GM19455 (cell line): ENCODE measurements around the gene BEGAIN.

ENCODE experiments used
- ATAC-seq: cut with Tn5 transposase; IDR thresholded peaks from one replicate; pipeline ENCODE4 v1.9.1; 2021; ENCODE audit not compliant: unreplicated experiment

The BEGAIN gene

DNA sequence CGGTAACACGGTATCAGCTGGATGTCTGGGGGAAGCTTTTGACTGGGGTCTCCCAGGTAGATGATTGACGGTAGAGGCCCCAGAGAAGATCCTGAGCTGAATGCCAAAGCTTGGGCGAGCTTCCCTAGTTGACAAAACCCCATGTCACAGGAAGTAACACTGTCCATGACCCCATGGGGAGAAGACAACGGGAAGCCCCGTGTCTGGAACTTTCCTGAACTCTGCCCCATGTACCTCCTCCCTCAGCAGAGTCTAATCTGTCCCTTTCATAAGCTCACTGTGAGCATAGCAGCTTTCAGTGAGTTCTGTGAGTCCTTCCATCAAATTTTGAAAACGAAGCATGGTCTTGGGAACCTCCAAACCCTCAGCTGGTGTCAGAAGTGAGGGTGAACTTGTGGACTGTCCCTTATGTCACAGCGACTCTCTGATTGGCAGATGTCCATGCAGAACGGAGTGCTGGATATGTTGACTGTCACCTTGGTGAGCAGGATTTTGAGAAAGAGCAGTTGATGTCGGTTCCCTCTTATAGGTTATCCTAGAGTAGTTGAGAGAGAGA, 29.7 kb upstream of the BEGAIN start:
- no peak for ATAC-seq

DNA sequence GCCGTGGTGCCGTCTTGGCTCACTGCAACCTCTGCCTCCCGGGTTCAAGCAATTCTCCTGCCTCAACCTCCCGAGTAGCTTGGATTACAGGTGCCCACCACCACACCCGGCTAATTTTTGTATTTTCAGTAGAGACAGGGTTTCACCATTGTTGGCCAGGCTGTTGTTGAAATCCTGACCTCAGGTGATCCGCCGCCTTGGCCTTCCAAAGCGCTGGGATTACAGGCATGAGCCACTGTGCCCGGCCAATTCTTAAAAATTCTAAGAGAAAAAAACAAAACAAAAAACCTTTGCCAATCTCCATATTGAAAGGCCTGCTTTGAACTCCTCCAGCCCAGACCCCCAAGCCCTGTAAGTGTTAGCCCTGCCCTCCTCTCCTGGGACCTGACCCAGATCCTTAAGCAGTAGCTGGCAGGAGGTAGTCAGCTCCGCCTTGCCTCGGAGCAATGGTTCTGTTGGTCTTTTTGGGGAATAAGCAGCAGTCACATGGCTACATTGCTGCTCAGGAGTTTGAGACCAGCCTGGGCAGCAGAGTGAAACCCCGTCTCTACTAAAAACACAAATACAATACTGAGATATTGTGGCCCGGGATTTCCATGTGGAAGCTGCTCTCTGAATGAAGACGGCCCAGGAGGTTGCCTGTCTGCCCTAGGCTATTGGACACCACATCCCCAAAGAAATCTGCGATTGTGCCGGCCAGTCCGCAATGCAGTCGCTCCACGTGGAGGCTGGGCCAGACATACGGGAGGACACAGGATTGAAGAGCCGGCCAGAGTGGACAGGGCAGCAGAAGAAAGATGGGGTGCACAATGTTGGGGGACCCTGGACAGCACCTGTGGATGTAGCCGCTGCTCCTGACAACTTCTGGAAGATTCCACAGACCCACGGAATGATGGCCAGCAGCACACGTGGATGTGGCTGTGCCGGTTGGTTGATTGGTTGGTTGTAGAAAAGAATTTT, 28.8 kb upstream of the BEGAIN start:
- ATAC-seq, result no peak

DNA sequence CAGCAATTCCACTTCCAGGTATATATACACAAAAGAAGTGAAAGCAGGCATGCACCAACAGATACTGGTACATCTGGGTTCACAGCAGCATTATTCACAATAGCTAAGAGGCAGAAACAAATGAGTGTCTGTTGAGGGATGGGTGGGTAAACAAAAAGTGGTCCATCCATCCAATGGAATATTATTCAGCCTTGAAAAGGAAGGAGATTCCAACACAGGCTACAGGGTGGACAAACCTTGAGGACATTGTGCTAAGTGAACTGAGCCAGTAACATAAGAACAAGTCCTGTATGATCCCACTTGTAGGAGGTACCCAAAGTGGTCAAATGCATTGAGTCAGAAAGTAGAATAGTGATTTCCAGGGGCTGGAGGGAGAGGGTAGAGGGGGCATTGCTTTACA, 27.6 kb upstream of the BEGAIN start:
- no peak for ATAC-seq

DNA sequence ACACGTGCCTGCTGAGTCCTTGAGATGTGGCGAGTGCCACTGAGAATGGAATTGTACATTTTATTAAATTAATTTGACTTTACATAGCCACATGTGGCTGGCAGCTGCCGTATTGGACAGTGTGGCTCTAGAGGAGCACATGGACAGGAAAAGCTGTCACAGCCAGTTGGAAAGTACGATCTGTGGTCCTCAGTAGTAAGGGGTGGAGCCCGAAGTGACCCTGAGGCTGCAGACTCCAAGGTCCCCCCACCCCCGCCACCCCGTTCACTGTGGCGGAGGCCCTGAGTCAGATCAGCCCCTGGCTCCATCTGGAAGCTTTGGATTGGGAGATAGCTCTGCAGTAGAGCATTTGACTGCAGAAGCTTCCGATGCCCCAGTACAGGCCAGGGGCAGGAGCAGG, 25.8 kb upstream of the BEGAIN start:
- ATAC-seq, result no peak

DNA sequence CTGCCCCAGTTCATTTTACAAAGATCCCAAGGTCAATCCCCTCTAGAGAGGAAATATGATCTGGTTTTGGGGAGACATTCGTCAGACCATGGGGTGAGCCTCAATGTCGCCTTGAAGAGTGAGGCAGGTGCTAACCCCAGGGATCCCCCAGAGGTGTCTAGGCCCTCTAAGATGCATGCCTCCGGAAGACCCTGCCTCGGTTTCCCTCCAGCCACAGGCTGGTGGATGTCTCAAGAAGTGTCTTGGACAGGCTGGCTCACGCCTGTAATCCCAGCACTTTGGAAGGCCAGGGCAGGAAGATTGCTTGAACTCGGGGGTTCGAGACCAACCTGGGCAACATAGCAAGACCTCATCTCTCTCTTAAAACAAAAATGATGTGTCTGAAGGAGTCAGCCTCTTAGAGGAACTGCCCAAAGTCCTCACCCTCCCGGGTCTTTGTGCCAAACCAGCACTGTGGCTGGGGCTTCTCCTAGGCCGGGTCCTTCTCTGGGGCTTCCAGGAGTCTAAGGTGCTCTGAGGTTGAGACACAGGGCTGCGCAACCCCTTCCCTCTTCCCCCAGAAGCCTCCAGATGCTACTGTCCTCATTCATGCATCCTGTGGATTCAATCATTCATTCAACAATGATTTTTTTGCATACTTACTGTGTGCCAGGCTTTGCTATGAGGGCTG, 24.7 kb upstream of the BEGAIN start:
- ATAC-seq, result no peak

DNA sequence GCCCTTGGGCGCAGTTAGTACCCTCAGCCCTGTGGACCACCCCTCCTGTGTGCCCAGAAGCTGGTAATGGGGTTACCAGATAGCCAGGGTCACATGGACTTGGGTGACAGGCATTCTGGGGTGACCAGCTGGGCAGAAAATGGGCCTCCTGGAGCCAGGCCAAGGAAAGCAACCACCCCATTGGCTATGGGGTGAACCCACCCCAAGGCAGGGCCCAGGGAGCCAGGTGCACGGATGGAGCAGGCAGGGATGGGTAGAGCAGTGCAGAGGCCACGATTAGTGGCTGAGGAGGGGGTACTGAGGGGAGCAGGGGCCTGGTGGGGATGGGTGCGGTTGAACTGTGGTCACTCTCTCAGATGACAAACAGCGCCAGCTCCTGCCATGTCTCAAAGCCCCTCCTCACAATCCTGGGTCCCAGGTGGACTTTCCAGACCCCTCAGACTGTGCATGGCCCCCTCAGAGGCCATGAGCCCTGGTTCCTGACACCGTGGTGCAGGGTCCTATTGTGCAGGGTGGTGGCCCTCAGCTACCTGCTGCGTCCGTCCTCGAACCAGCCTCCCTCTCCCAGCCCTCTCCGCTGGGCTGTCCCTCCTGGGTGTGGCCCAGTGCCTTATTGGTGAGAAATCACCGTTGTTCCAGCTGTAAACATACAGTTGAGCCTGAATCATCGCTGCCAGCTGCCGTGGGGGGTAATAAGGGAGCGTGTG, 23.4 kb upstream of the BEGAIN start:
- ATAC-seq, result no peak

DNA sequence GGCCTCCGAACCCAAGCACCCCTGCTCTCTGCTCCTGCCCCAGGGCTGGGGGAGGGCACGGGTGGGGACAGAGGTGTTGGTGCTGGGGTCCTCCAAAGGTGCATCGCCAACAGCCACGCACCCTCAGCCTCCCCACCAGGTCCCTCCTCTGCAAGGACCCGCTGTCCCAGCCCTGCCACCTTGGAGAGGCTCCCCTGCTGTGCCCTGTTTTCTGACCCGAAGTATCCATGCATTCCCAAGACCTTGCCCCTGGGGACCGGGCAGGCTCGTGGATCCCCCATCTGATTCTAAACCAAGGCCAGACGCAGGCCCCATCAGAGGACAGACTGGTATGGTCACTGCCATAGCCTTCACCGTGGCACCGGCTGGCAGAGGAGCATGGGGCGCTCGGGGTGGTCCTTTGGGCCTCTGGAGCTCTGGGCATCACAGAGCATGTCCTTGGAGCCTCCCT, 22.7 kb upstream of the BEGAIN start:
- no peak for ATAC-seq

DNA sequence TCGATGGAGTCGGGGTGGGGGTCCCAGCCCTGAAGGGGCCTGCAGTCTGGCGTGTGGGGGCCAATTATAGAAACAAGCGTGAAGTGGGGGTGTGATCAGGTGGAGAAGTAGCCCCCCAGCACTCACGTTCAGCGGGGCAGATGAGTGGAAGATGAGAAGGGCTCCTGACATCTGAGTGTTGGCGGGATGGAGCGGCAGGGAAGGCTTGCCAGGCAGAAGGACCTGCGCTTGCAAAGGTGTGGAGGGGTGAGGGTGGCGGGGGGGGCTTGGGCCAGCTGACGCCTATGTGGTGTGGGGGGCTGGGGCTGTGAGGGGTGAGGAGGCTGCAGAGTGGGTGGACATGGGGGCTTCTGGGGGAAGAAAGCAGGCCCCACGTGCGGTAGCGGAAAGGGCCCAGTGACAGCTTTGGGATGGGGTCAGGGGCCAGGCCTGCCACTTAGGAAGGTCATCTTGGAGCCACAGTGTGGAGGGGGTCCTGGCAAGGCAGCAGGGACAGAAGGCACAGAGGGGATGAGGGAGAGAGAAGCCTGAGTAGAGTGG, 22.2 kb upstream of the BEGAIN start:
- no peak for ATAC-seq

DNA sequence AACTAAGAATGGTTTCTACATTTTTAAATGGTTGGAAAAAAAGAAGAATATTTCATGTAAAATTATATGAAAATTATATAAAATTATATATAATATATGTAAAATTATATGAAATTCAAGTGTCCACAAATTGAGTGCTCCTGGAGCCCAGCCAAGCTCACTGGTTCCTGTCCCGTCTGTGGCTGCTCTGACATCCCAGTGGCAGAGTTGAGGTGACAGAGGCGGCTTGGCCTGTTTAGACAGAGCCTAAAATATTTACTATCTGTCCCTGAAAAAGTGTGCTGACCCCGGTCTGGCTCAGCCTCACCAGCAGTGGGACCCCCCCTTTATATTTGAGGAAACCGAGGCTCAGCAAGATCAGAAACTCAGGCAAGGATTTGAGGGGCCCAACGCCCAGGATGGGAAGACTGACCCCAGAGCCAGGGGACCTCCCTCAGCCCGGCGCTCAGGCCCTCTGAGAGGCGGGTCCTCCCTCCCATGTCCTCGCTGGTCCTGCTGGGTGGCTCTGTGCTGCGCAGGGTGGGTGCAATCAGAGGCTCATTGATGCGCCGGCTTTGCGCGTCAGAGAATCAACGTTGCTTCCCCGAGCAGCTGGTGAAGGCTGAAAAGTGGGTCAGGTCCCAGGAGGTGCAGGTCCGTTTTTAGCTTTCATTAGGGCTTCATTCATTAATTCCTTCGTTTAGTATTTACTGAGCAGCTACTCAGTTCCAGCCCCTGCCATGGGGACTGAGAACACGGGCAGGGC, 21.5 kb upstream of the BEGAIN start:
- ATAC-seq, result no peak

DNA sequence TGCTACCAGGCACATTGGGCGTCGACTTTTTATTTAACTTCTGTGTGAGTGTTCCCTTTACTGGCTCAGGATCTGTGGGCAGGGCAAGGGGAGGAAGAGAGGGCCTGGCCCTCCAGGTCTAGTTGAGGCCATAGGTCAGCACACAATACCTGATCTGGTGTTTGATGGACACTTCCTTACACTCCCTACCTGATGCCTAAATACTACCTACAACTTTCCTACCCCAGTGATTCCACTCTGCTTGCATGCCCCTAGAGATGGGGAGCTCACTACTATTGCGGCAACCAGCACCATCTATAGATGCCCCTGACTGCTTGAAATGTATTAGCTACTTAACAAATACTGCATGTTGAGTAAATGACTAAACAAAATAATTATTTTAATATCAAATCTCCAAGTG, 20.8 kb upstream of the BEGAIN start:
- ATAC-seq, result no peak

DNA sequence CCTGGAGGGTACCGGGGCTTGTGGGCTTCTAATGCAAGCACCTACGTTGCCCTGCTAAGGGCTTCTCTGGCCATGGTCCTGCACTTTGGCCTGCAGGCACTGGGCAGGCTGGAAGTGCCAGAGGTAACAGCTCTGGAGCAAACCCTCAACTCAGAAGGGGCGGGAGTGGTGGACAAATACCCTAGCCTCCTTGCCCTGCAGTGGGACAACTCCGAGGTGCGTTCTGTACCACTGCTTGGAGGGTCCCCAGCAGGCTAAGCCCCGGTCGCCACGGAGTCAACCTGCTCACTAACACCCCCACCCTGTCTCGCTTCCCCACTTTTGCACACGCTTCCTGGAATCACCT, 20.4 kb upstream of the BEGAIN start:
- no peak for ATAC-seq

DNA sequence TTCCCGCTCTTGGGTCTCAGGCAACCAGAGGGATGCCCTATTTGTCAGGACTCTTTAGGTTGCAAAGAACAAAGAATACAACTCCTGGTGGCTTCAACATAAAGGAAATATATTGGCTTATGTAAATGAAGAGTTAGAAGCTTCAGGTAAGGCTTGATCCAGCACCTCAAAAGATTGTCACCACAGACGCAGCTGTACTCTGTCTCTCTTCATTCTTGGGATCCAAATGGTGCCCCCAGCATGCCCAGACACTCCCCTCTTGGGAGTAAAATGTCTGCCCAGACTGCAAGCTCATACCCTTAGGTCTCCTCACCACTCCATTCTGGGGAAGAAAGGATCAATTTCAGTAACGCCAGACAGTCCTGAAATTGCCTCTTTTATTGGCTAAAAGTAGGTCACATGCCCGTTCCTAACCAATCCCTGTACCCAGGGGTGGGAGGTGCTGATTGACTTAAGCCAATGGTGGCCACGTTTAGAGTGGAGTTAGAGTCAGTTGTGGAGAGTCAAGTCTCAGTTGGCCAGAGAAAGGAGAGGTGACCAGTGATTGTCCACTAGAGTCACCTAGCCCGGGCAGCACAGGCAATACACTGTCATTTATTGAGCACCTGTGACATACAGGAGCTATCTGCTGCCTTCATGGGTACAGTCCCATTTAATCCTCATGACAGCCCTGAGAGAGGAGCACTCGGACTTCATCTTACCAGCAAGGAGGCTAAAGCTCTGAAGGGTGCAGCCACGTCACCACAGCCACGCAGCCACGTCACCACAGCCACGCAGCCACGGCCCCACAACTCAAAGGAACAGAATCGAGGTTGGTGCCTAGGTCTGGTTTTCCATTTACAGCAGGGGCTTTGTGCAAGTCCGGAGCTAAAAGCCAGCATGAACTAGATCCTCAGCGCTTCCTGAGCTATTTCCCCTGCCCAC, 19.7 kb upstream of the BEGAIN start:
- no peak for ATAC-seq

DNA sequence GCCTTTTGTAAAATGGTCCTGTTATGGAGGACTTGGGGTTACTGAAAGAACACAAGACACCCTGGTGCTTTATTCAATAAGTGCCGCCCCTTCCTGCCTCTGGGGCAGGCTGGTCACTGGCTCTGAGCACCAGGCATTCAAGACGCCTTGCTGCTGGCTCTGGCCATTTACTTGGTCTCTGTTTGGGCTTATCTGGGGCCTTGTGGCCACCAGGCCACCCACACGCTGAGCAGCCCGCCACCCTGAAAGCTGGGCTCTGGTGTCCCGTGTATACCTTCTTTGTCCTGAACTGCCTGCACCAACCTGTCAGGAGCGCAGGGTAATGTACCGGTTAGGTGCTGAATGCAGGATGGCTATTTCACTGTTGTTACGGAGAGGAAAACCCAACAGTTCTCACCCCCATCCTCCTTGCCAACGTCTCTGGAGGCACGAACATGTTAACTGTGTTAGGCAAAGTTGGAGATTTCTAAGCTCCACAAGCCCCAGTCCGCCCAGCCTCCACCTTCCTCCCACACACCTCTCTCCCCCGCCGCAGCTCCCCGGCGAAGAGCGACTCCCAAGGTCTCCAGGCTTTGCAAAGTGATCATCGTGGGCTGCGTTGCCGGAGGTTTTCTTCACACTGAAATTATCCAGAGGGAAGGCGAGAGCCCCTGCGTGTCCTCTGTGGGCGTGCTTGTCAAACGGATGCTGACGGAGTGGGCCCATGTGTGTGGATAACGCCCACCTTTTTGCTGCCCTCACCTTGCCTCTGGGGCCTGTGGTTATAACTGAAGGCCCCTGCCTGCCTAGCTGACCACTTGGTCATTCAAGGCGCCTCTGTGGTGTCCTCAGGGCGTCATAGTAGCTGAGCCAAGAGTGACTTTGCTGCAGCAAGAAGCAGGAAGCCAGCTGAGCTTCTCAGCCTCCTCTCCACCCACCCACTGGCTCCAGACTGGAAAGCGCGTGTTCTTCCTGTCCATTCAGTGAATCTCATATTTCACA, 18.8 kb upstream of the BEGAIN start:
- ATAC-seq, result no peak

DNA sequence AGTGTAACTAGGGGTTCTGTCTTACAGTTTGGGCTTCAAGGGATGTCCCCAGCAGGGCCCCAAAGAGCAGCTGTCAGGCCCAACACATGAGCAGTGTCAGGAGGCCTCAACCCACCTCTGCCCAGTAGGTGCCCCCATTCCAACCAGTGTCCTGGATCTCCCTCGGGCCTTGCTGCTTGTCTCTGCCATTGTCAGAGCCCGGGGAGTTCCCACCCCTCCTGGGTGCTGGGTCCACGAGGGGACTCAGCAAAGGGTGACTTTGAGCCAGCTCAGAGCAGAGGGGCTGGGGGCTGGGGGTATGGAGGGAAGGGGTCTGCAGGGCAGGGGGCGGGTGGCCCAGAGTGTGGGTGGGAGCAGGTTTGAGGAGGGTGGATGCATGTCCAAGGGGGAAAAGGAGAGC, 18.0 kb upstream of the BEGAIN start:
- ATAC-seq, result no peak

DNA sequence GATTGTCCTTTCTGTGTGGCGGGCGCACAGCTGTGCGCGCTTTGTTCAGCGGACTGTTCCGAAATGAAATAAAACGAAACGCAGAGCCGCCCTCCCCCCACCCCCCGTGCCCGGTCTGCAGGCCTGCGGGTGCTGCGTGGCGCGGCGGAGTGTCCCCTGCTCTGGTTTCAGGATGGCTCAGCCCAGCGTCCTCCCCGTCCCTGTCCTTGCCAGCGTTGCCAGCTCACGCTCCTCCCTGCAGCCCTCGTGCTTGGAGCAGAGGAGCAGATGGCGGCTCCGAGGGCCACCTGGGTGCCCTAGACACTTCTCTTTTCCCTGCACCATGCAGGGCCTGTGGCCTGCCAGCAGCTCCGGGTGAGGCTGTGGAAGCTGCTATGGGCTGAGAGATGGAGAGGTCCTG, 17.5 kb upstream of the BEGAIN start:
- ATAC-seq, result no peak

DNA sequence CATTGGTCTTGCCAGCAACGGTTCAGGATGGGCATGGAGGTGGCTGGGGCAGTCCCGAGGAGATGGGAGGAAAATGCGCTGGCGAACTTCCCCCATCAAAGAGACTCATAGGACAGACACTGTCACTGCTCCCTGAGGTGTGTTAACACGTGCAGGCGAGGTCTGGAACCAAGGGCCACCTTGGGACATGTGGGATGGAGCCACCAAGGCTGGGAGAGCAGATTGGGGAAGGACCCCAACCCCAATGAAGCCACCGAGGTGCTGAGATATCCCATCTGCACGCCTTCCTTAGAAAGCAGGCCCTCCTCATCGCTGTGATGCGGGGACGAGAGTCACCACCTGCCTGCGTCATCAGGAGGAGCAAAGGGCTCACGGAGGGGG, 16.9 kb upstream of the BEGAIN start:
- ATAC-seq, result no peak

DNA sequence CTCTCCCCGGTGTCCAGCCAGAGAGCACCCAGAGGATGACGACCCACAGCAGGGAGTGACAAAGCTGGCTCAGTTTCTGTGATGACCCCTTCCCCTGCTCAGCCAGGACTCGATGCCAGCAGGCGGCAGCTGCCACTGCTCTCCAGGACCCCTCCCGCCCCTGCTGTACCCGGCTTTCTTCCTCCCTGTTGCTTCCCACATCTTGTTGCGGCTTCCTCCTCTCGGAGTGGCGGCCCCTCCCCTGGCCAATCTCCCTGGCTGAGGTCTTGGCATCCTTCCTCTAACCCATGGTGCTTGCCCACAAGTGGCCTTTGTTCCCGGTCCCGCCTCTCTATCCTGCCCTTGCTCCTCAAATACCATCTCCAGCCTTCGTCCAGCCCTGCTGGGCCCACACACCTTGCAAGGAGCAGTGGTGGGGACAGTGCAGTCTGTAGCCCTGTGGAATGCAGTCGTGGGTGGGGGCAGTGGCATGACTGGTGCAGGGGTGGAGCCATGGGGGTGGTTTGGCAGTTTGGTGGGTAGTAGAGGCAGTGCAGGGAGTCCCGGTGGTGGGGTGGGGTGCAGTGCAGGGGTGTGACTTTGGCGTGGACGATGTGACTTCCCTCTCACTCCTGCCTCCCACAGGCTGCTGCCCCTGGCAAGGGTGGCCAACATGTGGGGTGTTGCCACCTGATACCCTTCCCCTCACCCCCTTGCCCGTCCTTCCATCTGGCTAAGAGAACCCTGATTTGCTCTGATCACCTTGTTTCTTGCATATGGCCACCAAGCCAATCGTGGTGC, 16.3 kb upstream of the BEGAIN start:
- ATAC-seq, result no peak
